HG02938 (cell line): Measurements from ENCODE around the gene RPS27L.
"Not testable (repeated sequence)": the region's sequence is repeated elsewhere in the genome, so short reads cannot be mapped to it uniquely, and the experiment has no call there.

Experiments used
- ATAC-seq: cut with Tn5 transposase; IDR thresholded peaks from one replicate; pipeline ENCODE4 v1.9.1; 2021; ENCODE audit warnings: mild to moderate bottlenecking, moderate library complexity; ENCODE audit not compliant: unreplicated experiment

Gene RPS27L

GRCh38 chr15:63103416-63103815 is 53.9 kb downstream of the RPS27L start:
- no peak for ATAC-seq

DNA sequence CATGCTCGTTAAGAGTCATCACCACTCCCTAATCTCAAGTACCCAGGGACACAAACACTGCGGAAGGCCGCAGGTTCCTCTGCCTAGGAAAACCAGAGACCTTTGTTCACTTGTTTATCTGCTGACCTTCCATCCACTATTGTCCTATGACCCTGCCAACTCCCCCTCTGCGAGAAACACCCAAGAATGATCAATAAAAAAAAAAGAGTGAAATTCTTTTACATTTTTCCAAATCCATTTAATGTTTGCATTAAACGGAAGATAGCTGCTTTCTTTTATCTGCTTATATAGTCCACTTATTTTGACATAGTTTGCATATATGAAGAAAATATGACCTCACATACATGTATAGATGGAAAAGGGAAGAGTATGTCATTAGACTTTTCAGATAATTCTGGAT is 57.7 kb downstream of the RPS27L start:
- ATAC-seq: not testable (repeated sequence)

DNA sequence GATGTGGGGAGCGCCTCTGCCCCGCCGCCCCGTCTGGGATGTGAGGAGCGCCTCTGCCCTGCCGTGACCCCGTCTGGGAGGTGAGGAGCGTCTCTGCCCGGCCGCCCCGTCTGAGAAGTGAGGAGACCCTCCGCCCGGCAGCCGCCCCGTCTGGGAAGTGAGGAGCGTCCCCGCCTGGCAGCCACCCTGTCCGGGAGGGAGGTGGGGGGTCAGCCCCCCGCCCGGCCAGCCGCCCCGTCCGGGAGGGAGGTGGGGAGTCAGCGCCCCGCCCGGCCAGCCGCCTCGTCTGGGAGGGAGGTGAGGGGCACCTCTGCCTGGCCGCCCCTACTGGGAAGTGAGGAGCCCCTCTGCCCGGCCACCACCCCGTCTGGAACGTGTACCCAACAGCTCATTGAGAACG is 58.4 kb downstream of the RPS27L start:
- not testable (repeated sequence) for ATAC-seq
